K562 (cell line): ENCODE measurements around the gene GPR15LG. TPM values are rescaled to one million over a fixed set of nuclear protein-coding genes. Genes with fewer than 3 reads are reported as not detected.

ENCODE experiments used
- ATAC-seq: fragments of 200-7000 bp; cut with Tn5 transposase; 3 replicates; pipeline ENCODE4 v1.9.1; 2020; ENCODE audit warnings: moderate library complexity
- BruUV-seq: library from RNA; stranded (reverse); fragments of 400-500 nt; replicated peaks from 2 replicates; lab custom pipeline; 2021; lab: Mats Ljungman, UMichigan
- CTCF ChIA-PET: fragments of 300-600 bp; formaldehyde crosslinking; extraction: SDS; loops from one replicate; lab custom pipeline; 2021; ENCODE audit warnings: low intra/inter-chr PET ratio; lab: Yijun Ruan, JAX
- POLR2A ChIA-PET: fragments of 300-600, 350-650 bp; sonication (Branson Sonifier 250); formaldehyde crosslinking; extraction: SDS; loops from one replicate; lab custom pipeline; 2021; ENCODE audit warnings: antibody characterized with exemption, inconsistent platforms; lab: Yijun Ruan, JAX
- DNase-seq, 4 experiments: peaks; one replicate each; pipeline versions ENCODE4 v3.0.0 to v3.0.0-alpha.2; 2011 to 2018; ENCODE audit warnings: low spot score in 3 of 4, mixed read lengths in 3 of 4; ENCODE audit errors: extremely low read depth in 1 of 4
- FAIRE-seq: peaks from 2 replicates; lab custom pipeline; 2011; peaks lifted over from hg19 to GRCh38; lab: Jason Lieb, UNC
- H2AFZ ChIP-seq: 2 replicates; pipeline ENCODE4 v1.6.0; 2011; ENCODE audit warnings: low read depth, low read length, control low read depth, inconsistent platforms
- H3K27ac ChIP-seq: fragments of 200-600 bp; 3 replicates; pipeline ENCODE4 v1.8.0; 2011; ENCODE audit warnings: low read depth, mild to moderate bottlenecking, control low read depth, inconsistent platforms, low read length, moderate library complexity, mixed read lengths; ENCODE audit errors: extremely low read depth
- H3K27me3 ChIP-seq, 2 experiments: fragments of 300-600 bp in 1 of 2; 2 replicates in 1 of 2; 3 replicates in 1 of 2; pipeline versions ENCODE4 v1.6.0 to v1.8.0; 2011; ENCODE audit warnings: inconsistent platforms in 2 of 2, low read length in 2 of 2, mild to moderate bottlenecking in 1 of 2, mixed read lengths in 1 of 2, moderate library complexity in 1 of 2; ENCODE audit not compliant: control insufficient read depth in 2 of 2, insufficient read depth in 2 of 2
- H3K36me3 ChIP-seq: fragments of 300-600 bp; 3 replicates; pipeline ENCODE4 v1.8.0; 2011; ENCODE audit warnings: mild to moderate bottlenecking, low read length, inconsistent platforms; ENCODE audit not compliant: control insufficient read depth, insufficient read depth
- H3K4me1 ChIP-seq, 2 experiments: fragments of 200-600 bp in 1 of 2; replicated peaks in 1 of 2; 2 replicates in 1 of 2; 3 replicates in 1 of 2; pipeline versions ENCODE4 v1.5.1 to v1.8.0; 2011; ENCODE audit warnings: inconsistent platforms in 2 of 2, low read length in 2 of 2, mild to moderate bottlenecking in 1 of 2, mixed read lengths in 1 of 2, moderate library complexity in 1 of 2; ENCODE audit not compliant: control insufficient read depth in 2 of 2, insufficient read depth in 2 of 2
- H3K4me2 ChIP-seq: 2 replicates; pipeline ENCODE4 v1.6.1; 2011; ENCODE audit warnings: low read length, control low read depth, inconsistent platforms, mixed read lengths; ENCODE audit not compliant: insufficient read depth
- H3K4me3 ChIP-seq: fragments of 200-600 bp; sonication (generic), shearing (Covaris generic); 2 replicates; pipeline ENCODE4 v1.5.1; 2016; ENCODE audit warnings: control low read depth, inconsistent platforms
- H3K79me2 ChIP-seq: fragments of 200-600 bp; 3 replicates; pipeline ENCODE4 v1.8.0; 2011; ENCODE audit warnings: low read length, inconsistent platforms; ENCODE audit not compliant: control insufficient read depth, insufficient read depth
- H3K9ac ChIP-seq, 2 experiments: 2 replicates each; pipeline versions ENCODE4 v1.6.0 to v1.6.1; 2011; ENCODE audit warnings: low read depth in 2 of 2, low read length in 2 of 2, control low read depth in 1 of 2, inconsistent platforms in 1 of 2, mild to moderate bottlenecking in 1 of 2, mixed read lengths in 1 of 2; ENCODE audit not compliant: insufficient read depth in 1 of 2
- H3K9me1 ChIP-seq: one replicate; pipeline ENCODE4 v1.6.0; 2011; ENCODE audit warnings: inconsistent platforms, mild to moderate bottlenecking, low read length, moderate library complexity; ENCODE audit not compliant: control insufficient read depth, insufficient read depth
- H3K9me3 ChIP-seq: replicated peaks from 2 replicates; pipeline ENCODE4 v1.5.1; 2011; ENCODE audit warnings: low read depth, low read length, inconsistent platforms; ENCODE audit not compliant: control insufficient read depth, insufficient read depth
- H4K20me1 ChIP-seq: replicated peaks from 2 replicates; pipeline ENCODE4 v1.6.1; 2011; ENCODE audit warnings: low read length, inconsistent platforms, mixed read lengths; ENCODE audit not compliant: control insufficient read depth, insufficient read depth
- CTBP1 ChIP-seq: fragments of 450-650 bp; IDR thresholded peaks from 2 replicates; pipeline ENCODE4 v1.6.1; 2016; ENCODE audit warnings: borderline replicate concordance
- HDAC6 ChIP-seq: IDR thresholded peaks from 2 replicates; pipeline ENCODE4 v1.6.1; 2012; ENCODE audit warnings: low read depth, mild to moderate bottlenecking, control low read depth, inconsistent platforms, low read length, moderate library complexity
- ZNF134 ChIP-seq: fragments of 250-450 bp; sonication (Bioruptor Pico); conservative IDR thresholded peaks from 2 replicates; pipeline ENCODE4 v1.4.0; 2020
- WGBS: fragments of 100-300 bp; shearing (Covaris generic); methylation state at CpG from one replicate; pipeline ENCODE4 v1.1.6; 2016; ENCODE audit warnings: low coverage, mixed read lengths; ENCODE audit not compliant: insufficient coverage; ENCODE audit errors: missing lambda C conversion rate; 5-methylcytosine and 5-hydroxymethylcytosine counted together
- in situ Hi-C: fragments of 300-500 bp; cut with MboI; formaldehyde crosslinking; loops from 4 replicates; pipeline ENCODE4 v1.15.0; 2018; ENCODE audit warnings: inconsistent platforms, mixed read lengths
- intact Hi-C: fragments of 100-400 bp; cut with micrococcal nuclease; formaldehyde crosslinking; loops from 2 replicates; pipeline ENCODE4 v1.14.2; 2022
- polyA plus RNA-seq, 8 experiments: library from polyadenylated mRNA; depleted of rRNA in 4 of 8; stranded (reverse) in 5 of 8; unstranded in 3 of 8; fragments of >200 nt; fragmentation: Nextera tagmentation in 2 of 8; fragmentation: Illumina TruSeq in 1 of 8; extraction: Ambion mirVana in 2 of 8; extraction: Trizol in 1 of 8; gene quantifications; 2 replicates each; pipeline versions ENCODE4 v1.2.1 to v1.2.3, GENCODE V29; 2011 to 2014; ENCODE audit warnings: inconsistent platforms in 1 of 8, missing spikeins in 1 of 8
- total RNA-seq, 7 experiments: library from RNA; depleted of rRNA in 6 of 7; stranded (reverse); fragments of >200 nt in 6 of 7; fragmentation: Illumina TruSeq in 2 of 7; extraction: Trizol in 2 of 7; gene quantifications; 2 replicates each; pipeline versions ENCODE4 v1.2.1 to v1.2.3, GENCODE V29; 2011 to 2021; ENCODE audit warnings: low replicate concordance in 1 of 7
- TF ChIP-seq, protein P1 (sequence below): sonication (generic); formaldehyde crosslinking; IDR thresholded peaks from 2 replicates; pipeline ENCODE4 v1.8.1; 2023; ENCODE audit warnings: mild to moderate bottlenecking, missing genetic modification reagents, moderate library complexity
- TF ChIP-seq, protein P2 (sequence below): fragments of 250-450 bp; sonication (Bioruptor Pico); IDR thresholded peaks from 2 replicates; pipeline ENCODE4 v1.8.0; 2021; ENCODE audit warnings: moderate library complexity, mild to moderate bottlenecking, inconsistent platforms
- TF ChIP-seq, protein P3 (sequence below): fragments of 450-650 bp; formaldehyde crosslinking; IDR thresholded peaks from 2 replicates; pipeline ENCODE4 v1.4.0; 2020; ENCODE audit warnings: mild to moderate bottlenecking, mixed read lengths

Gene GPR15LG
- total and polyA plus RNA-seq, 9 of the 15 experiments (the other 6 are each of a cell fraction or from before 2014, with no cell fraction given) = 0.51 TPM; not detected in 8

DNA sequence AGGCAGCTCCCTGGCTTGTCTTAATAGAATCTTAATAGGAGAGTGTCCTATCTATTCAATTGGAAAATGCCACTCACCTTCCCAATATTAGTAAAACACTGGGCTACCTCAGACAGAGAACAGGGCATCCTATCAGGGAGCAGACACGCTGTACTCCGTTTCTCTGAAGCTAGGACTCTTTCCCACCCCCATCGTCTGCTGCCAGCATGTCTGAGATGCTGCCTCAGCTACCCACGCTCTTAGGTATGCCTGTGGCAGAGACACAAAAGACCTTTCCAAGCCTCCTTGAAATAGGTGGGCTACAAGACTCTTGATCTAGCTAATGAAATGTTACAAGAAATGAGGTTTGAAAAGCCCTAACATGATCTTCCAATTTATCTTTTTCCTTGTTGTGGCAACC, 54.2 kb downstream of the GPR15LG start:
- intact Hi-C loops = no loop called here
- Histone ChIP-seq H3K4me3 (no peak overlapping the region), H3K79me2 (no peaks in the 10 kb centered on the region)
- TF ChIP-seq, protein P1, sequence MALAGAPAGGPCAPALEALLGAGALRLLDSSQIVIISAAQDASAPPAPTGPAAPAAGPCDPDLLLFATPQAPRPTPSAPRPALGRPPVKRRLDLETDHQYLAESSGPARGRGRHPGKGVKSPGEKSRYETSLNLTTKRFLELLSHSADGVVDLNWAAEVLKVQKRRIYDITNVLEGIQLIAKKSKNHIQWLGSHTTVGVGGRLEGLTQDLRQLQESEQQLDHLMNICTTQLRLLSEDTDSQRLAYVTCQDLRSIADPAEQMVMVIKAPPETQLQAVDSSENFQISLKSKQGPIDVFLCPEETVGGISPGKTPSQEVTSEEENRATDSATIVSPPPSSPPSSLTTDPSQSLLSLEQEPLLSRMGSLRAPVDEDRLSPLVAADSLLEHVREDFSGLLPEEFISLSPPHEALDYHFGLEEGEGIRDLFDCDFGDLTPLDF (CRISPR knock-in tag) = no peak
- TF ChIP-seq HDAC6 = no peak
- no peak for TF ChIP-seq ZNF134 (CRISPR knock-in tag)
- no peak for TF ChIP-seq CTBP1
- TF ChIP-seq, all 486 proteins: peak for 0
- ChIA-PET POLR2A (no interaction called here), CTCF (no interaction called here)
- Histone ChIP-seq H3K9me3 (no peaks in the 10 kb centered on the region), H3K9ac (no peak overlapping the region), H3K4me1 (no peaks in the 10 kb centered on the region), H2AFZ (no peak overlapping the region), H3K4me2 (no peak overlapping the region), H3K36me3 (no peaks in the 10 kb centered on the region), H3K9me1 (no peaks in the 10 kb centered on the region), H3K27ac (no peak overlapping the region), H3K27me3 (peaks cover 3 to 24% of the 10 kb centered on the region in 2 experiments; a peak in 3 of 5 replicates), H4K20me1 (no peaks in the 10 kb centered on the region)
- WGBS = 1% methylated on average over 4 of the region's 4 CpGs
- ATAC-seq (no peak), FAIRE-seq (no peak), DNase-seq (no peak)
- in situ Hi-C loops = no loop called here
- no TSS peak for BruUV-seq

DNA sequence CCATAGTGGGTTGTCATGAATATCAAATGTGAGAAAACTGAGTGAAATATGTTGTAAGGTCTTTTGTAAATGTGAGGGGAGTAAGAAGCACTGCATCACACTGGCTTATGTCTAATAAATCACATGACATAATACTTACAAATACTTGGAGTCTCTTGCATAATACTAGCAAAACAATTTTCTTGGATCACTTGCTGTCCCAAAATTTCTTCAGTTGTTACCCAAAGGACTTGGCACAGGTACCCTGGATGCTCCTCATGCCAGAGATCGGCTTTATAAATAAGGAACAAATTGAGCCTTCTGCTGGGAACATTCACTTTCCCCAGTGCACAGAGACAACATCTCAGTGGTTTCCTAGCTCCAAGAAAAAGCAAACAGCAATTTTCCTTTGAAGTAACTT, 56.8 kb downstream of the GPR15LG start:
- intact Hi-C loops = no loop called here
- Histone ChIP-seq H3K9ac (no peak overlapping the region), H3K79me2 (no peaks in the 10 kb centered on the region), H3K4me3 (no peak overlapping the region), H3K9me1 (no peaks in the 10 kb centered on the region), H3K4me1 (no peaks in the 10 kb centered on the region), H3K27ac (no peak overlapping the region), H3K36me3 (no peaks in the 10 kb centered on the region), H2AFZ (no peak overlapping the region), H3K4me2 (no peak overlapping the region), H3K27me3 (peaks cover 8 to 27% of the 10 kb centered on the region in 2 experiments; a peak in 4 of 5 replicates), H3K9me3 (no peaks in the 10 kb centered on the region), H4K20me1 (no peaks in the 10 kb centered on the region)
- ChIA-PET POLR2A (no interaction called here), CTCF (no interaction called here)
- FAIRE-seq = no peak
- no peak for ATAC-seq
- no peak for DNase-seq
- BruUV-seq = no TSS peak
- in situ Hi-C loops = no loop called here
- TF ChIP-seq, protein P2, sequence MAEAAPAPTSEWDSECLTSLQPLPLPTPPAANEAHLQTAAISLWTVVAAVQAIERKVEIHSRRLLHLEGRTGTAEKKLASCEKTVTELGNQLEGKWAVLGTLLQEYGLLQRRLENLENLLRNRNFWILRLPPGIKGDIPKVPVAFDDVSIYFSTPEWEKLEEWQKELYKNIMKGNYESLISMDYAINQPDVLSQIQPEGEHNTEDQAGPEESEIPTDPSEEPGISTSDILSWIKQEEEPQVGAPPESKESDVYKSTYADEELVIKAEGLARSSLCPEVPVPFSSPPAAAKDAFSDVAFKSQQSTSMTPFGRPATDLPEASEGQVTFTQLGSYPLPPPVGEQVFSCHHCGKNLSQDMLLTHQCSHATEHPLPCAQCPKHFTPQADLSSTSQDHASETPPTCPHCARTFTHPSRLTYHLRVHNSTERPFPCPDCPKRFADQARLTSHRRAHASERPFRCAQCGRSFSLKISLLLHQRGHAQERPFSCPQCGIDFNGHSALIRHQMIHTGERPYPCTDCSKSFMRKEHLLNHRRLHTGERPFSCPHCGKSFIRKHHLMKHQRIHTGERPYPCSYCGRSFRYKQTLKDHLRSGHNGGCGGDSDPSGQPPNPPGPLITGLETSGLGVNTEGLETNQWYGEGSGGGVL (CRISPR knock-in tag) = no peak
- TF ChIP-seq, protein P3, sequence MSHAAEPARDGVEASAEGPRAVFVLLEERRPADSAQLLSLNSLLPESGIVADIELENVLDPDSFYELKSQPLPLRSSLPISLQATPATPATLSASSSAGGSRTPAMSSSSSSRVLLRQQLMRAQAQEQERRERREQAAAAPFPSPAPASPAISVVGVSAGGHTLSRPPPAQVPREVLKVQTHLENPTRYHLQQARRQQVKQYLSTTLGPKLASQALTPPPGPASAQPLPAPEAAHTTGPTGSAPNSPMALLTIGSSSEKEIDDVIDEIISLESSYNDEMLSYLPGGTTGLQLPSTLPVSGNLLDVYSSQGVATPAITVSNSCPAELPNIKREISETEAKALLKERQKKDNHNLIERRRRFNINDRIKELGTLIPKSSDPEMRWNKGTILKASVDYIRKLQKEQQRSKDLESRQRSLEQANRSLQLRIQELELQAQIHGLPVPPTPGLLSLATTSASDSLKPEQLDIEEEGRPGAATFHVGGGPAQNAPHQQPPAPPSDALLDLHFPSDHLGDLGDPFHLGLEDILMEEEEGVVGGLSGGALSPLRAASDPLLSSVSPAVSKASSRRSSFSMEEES (CRISPR knock-in tag) = peak; percentile 56
- 0% methylated on average over 1 of the region's 1 CpG for WGBS
